Stimulated activated CD8-positive, alpha-beta memory T cell treated with anti-CD3 and anti-CD28 coated beads, Interleukin-2, amount 100 ng/mL, for 1 hour (primary cell): ENCODE measurements around the gene SUPT4H1.
A peak's percentile ranks its signal among the peaks of the same experiment; 100 is the strongest.

ENCODE experiments used
- DNase-seq, 2 donors: peaks; one replicate each; pipeline ENCODE4 v3.0.0-alpha.2; 2020; ENCODE audit warnings: low read depth in 2 of 2

The SUPT4H1 gene

DNA sequence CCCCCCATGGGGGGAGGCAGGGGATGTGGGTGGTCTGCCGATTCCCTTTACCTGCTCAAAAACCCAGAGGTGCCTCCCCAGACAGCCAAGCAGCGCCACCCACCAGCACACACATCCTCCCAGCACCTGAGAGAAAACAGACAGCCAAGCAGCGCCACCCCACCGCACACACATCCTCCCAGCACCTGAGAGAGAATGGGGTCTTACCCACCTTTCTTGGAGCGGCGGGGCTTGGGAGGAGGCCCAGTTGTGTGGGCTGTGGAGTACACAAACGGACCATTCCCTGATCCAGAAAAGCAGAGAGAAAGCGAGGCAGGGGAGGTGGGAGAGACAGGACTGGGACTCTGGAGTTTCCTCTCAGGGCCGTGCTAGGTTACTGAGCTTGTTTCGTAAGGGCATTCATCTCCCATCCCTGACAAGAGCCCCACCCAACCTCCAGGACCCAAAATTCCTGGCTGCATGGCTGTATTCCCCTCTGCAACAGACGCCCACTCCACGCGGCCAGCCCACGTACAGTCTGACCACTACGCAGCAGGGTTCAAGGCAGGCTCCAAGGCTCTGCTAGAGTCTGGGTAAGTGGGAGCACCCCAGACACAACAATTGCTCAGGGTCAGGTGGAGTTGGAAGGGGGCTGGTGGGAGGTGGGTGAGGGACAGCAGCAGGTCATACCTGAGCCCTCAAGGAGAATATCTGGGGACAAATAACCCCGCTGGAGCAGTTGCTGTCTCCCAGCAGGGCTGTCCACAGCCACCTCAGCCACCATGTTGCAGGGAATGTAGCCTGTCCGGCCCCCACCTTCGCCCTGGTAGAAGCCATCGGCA lies 45.7 kb downstream of the SUPT4H1 start:
- no peak for DNase-seq

DNA sequence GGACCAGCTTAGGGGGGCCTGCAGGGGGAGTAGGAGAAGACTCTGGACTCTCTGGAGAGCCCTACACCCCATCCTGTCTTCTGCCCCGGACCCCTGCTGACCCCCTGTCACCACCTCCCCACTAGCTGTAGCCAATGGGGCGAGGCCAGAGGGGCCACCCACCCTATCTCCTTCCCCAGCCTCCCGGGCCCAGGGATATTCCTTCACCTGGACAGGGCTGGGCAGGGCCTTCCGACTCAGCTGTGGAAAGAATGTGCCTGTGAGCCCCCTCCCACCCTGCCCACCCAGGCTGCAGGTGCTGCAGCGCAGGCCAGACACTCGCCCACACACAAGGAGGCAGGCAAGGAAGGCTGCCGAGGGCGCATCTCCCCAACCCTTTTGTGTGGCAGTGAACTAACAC lies 46.4 kb downstream of the SUPT4H1 start:
- no peak for DNase-seq

DNA sequence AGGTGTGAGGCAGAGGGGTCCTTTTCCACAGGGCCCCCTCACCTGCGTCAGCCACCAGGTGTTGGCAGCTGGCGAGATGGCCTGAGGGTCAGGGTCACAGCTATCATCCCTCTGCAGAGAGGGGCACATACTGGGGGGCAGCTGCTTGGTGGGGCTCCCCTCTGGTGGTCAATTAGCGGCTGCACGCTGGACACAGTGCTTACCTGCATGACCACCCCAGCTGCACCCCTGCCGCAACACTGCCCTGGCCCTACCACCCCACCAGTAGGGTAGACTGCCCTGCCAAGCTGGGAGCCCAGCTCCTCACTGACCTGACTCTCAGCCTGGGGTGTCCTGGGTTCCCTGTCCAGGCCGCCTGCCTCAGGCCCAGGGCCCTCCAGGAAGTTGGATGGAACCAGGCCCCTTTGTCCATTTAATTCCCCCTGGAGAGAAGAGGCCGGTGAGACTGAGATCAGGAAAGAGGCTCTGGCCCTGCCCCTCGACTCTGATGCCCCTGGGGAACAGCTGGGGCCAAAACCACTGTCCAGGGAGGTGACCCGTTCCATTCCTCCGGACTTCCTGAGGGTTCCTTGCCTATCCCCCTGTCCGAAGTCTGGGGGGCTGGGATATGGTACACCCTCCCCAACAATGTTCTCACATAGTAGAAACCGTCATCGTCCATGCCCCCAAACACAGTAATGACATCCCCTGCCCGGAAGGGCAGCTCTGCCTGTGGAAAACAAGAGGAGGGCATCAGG lies 47.1 kb downstream of the SUPT4H1 start:
- no peak for DNase-seq

DNA sequence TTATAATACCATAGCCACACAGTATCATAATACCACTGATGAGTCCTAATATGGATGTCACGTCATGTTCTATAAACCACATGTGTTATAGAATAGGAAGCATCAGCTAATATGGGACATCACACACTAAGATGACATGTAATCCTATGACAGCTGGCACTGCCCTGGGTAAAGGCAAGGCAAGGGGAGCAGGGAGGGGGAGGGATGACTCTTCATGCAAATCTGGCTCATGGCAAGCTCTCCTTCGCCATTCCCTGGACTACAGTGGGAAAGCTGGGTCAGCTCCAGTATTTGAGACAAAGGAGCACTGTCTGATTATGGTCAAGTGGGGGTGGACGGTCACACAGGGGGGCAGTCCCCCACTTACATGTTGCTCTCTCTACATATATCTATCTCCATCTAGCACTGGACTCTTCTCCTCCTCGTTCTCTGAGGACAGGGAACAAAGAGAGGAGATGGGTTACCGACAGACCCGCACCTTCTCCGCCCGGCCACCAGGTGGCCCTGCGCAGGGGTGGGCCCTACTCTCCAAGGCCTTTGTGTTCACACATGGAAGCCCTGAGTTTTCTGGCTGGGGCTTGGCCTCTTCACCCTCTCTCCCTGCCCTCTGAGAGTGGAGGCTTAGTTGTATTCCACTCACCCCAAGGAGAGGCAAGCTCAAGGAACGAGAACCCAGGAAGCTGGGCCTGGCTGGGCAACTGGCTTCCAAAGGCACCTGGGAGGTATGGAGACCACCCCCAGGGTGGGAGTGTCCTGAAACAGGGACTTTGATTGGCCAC lies 47.8 kb downstream of the SUPT4H1 start:
- peak in 1 of 2 donors; percentile 34 for DNase-seq

DNA sequence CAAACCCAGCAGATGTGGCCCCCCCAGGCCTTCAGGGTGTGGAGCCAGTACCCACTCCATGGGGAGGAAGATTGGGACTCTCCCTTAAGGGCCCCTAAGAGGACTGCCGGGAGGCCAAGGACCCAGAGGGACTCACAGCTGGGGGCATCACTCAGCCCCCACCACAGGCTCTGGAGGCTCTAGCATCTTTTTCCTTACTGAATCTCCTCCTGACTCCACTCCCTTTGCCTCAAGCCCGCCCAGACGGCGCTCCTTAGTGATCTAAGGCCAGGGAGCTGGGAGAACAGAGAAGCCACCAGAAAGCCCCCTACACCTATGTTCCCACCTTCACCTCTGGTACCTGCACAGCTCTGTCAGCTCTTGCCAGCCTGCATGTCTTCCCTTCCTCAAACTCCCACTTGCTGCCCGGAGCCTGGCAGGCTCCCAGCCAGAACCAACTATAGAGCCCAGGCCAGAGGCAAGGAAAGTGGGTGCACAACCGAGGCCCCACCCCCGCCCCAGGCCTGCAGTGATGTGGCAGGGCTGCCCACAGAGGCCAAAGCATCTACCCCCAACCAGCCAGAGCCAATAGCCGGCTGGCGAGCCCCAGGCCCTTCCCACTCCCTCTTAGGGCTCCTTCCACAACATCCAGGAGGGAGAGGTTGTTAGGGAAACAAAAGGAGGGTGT lies 48.9 kb downstream of the SUPT4H1 start:
- no peak for DNase-seq

DNA sequence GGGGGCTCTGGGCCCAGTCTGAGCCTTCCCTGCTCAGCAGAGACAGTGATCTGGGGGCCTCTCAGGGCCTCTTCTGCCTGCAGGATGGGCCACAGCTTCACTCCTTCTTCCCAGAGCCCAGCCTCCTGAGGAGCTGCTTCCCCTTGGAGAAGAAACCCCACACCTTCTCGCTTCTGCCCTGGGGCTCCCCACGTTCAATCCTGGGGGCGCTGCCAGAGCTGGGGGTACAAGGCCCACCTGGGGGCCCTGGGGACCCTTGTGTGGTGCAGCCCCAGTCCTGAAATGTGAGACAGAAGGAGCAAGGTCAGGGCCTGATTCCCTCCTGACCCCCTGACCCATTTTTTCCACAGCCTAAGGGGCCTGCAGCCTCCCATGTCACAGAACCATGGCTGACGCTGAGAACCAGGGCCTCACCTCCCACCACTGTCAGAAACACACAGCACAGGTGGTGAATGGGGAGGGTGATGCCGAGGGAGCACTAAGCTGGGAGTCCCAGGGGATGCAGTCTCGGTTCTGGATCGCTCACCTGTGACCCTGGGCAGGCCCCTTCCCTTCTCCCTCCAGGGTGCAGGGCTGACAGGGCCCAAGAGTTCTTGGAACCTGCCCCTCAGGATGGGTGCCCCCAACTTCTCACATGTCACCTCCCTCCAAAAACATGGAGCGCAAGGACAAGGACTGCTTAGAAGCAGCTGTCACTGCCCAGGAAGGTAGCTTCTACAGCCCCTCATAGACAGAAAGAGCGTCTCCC lies 49.7 kb downstream of the SUPT4H1 start:
- DNase-seq: no peak

DNA sequence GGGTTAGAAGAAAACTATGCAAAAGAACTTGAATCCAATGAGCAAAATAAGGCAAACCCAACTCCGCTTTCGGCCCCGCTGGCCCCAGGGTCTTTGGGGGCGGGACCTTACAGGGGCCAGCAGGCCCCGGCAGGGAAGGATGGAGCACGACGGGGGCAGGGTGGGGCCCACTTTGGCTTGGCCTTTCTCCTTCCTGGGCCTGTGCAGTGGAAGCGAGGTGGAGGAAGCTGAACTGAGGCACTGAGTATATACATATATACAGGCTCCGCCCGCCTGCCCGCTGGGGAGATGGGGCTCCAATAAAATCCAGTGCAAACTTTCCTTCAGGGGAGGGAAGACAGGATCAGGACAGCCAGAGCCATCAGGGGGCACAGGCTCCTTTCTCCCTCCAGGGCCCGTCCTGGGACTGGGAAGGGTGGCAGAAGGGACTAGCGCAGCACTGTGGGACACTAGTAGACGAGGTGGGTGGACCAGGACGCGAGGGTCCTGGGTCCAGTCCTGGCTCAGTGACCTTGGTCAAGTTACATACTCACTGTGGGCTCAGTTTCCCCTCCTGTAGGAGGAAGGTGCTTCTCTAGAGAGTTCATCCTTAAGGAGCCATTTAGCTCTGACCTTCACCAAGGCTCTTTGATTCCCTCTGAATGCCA lies 50.4 kb downstream of the SUPT4H1 start:
- DNase-seq: no peak

DNA sequence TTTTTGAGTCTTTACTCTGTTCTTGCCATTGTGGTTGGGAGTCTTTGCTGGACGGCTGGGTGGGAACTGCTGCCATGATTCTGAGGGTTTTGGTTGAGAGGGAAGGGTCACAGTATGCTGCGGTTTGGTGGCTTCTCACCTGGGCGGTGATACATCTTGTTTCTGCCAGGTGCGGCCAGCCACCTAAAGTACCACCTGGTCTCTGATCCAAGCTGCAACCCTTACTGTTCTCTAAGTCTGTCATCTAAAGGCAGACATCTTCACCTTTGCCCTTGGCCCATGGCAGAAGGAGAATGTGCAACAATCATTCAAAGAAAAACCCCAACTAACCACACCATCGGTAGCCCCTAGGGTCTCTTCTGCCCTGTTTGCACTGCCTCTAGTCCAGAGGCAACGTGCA lies 51.7 kb downstream of the SUPT4H1 start:
- DNase-seq: no peak
